Measurements from ENCODE around the gene TTBK1.

TTBK1 gene

DNA sequence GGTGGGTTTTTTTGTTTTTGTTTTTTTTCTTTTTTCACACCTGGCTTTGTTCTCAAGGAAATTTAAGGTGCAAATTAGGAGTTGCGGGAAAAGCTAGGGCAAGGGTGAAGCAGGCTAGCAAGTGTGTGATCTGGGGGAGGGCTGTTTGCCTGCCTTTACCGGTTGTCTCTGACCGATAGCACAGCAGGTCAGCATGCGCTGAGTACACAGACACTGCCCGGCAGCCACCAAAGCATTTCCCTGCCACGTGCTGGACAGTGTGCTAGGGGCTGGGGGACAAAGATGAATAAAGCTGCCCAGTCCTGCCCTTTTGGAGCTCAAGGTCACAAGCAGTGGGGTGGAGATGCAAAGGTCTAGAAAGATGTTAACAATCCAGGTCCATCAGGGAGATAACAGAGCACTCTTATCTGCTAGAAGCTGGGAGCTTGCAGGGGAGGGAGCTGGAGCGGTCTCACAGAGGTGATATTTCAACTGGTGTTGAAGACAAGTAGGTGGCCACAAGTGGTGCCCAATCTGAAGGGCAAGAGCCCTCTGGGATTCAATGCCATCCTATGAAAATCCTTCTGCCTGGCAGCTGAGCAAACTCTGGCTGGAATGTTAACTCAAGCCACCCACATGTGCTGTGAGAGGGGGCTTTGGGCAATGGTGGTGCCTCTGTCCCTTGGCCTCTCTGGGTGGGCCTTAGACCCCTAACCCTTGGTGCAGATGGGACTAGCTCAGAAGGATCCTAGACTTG is 24.5 kb downstream of the TTBK1 start:
- DNase-seq (ENCODE audit: low read depth), result no peak
- TF ChIP-seq MAX (IDR thresholded peaks at IDR 0.05; ENCODE audit: low read depth, low read length) (no peak), MYC (IDR thresholded peaks at IDR 0.05; ENCODE audit: low read depth, low read length) (no peak), CTCF (IDR thresholded peaks at IDR 0.05; ENCODE audit: low read depth, low read length) (no peak), POLR2A (IDR thresholded peaks at IDR 0.05; ENCODE audit: extremely low read depth, insufficient read length) (no peak)
- no peak overlapping the region for H3K4me3 ChIP-seq (ENCODE audit: low read depth, low read length)

- TF ChIP-seq MYC (IDR thresholded peaks at IDR 0.05; ENCODE audit: low read depth, low read length) (no peak), CTCF (IDR thresholded peaks at IDR 0.05; ENCODE audit: low read depth, low read length) (no peak), POLR2A (IDR thresholded peaks at IDR 0.05; ENCODE audit: extremely low read depth, insufficient read length) (no peak), MAX (IDR thresholded peaks at IDR 0.05; ENCODE audit: low read depth, low read length) (no peak)
- DNase-seq (ENCODE audit: low read depth), result no peak
- no peak overlapping the region for H3K4me3 ChIP-seq (ENCODE audit: low read depth, low read length)
Observed at GRCh38 chr6:43268355-43268700, 25.0 kb downstream of the TTBK1 start.

GRCh38 chr6:43268782-43269272 is 25.5 kb downstream of the TTBK1 start:
- H3K4me3 ChIP-seq (ENCODE audit: low read depth, low read length), result peak overlapping the region; percentile 19
- no peak for DNase-seq (ENCODE audit: low read depth)
- no peak for TF ChIP-seq MAX (IDR thresholded peaks at IDR 0.05; ENCODE audit: low read depth, low read length)
- no peak for TF ChIP-seq POLR2A (IDR thresholded peaks at IDR 0.05; ENCODE audit: extremely low read depth, insufficient read length)
- TF ChIP-seq MYC (IDR thresholded peaks at IDR 0.05; ENCODE audit: low read depth, low read length), result no peak
- no peak for TF ChIP-seq CTCF (IDR thresholded peaks at IDR 0.05; ENCODE audit: low read depth, low read length)

GRCh38 chr6:43269273-43270007 is 26.2 kb downstream of the TTBK1 start:
- peak; percentile 52 for DNase-seq (ENCODE audit: low read depth)
- no peak for TF ChIP-seq MAX (IDR thresholded peaks at IDR 0.05; ENCODE audit: low read depth, low read length)
- TF ChIP-seq MYC (IDR thresholded peaks at IDR 0.05; ENCODE audit: low read depth, low read length), result no peak
- no peak for TF ChIP-seq CTCF (IDR thresholded peaks at IDR 0.05; ENCODE audit: low read depth, low read length)
- TF ChIP-seq POLR2A (IDR thresholded peaks at IDR 0.05; ENCODE audit: extremely low read depth, insufficient read length), result no peak
- peak overlapping the region; percentile 19 for H3K4me3 ChIP-seq (ENCODE audit: low read depth, low read length)

DNA sequence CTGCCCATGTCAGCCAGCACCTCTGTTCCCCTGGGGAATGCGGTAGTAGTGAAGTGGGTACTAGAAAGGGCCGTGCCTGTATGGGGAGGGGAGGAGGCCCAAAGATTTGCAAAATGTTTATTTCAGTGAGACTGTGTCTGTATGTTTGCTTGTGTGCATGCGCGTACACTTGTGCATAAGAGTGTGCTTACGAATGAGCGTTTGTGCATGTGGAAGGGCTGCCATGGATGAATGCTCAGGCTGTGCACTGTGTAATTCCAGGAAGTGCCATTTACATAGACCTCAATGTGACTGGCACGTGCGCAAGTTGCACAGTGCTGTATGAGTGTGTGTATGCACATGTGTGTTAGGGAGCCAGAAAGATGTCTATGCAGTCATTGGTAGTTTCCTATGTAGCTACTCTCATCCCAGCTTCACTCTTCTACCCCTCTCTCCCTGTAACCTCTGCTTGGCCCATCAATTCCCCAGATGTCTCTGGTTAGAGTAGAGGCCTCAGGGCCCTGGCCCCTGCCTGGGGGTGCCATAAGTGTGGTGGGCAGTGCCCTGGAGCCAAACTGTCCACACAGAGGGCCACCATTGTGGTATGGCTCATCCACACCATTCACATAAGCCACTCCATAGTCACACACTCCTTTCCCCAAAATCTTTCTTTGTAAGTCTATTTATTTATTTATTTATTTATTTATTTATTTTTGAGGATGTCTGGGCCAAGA is 28.0 kb downstream of the TTBK1 start:
- TF ChIP-seq MYC (IDR thresholded peaks at IDR 0.05; ENCODE audit: low read depth, low read length) (no peak), MAX (IDR thresholded peaks at IDR 0.05; ENCODE audit: low read depth, low read length) (no peak), POLR2A (IDR thresholded peaks at IDR 0.05; ENCODE audit: extremely low read depth, insufficient read length) (no peak), CTCF (IDR thresholded peaks at IDR 0.05; ENCODE audit: low read depth, low read length) (no peak)
- H3K4me3 ChIP-seq (ENCODE audit: low read depth, low read length), result no peak overlapping the region
- DNase-seq (ENCODE audit: low read depth), result no peak
